ENCODE data around the gene NPAS3. TPM values are rescaled to one million over a fixed set of nuclear protein-coding genes. Genes with fewer than 3 reads are reported as not detected.

NPAS3 gene
- total and polyA plus RNA-seq, 2 of the 8 experiments (the other 6 are each of a cell fraction or from before 2014, with no cell fraction given): 0.11 to 0.60 TPM

GRCh38 chr14:33588771-33589170 is 650.1 kb downstream of the NPAS3 start:
- no peak overlapping the region for H4K91ac ChIP-seq (replicated peaks; ENCODE audit: insufficient read length, low read length)
- no peak overlapping the region for H2BK15ac ChIP-seq (ENCODE audit: low read length)
- no peak overlapping the region for H2BK120ac ChIP-seq (replicated peaks; ENCODE audit: low read depth, low read length)
- no peak overlapping the region for H4K8ac ChIP-seq (ENCODE audit: extremely low read depth, insufficient read depth, low read length)
- no peak overlapping the region for H3K23ac ChIP-seq (ENCODE audit: insufficient read length)
- H3K4me2 ChIP-seq (ENCODE audit: insufficient read depth in 1 of 2, low read depth in 2 of 2, low read length in 2 of 2): no peak overlapping the region
- no peak overlapping the region for H3K27ac ChIP-seq (ENCODE audit: low read depth, low read length)
- H3K27me3 ChIP-seq (replicated peaks in 1 of 4; ENCODE audit: control insufficient read depth in 3 of 4, extremely low read depth in 1 of 4, insufficient read depth in 3 of 4, low read length in 3 of 4): no peaks in the 10 kb centered on the region
- FAIRE-seq (no peak), DNase-seq (ENCODE audit: low read depth in 1 of 2, low spot score in 2 of 2) (no peak)
- no peak overlapping the region for H3K14ac ChIP-seq (ENCODE audit: insufficient read length)
- no peak overlapping the region for H4K5ac ChIP-seq (ENCODE audit: insufficient read length, low read depth, low read length)
- H3K4ac ChIP-seq (replicated peaks; ENCODE audit: insufficient read length, low read depth, low read length): no peak overlapping the region
- no peaks in the 10 kb centered on the region for H3K79me1 ChIP-seq (ENCODE audit: low read depth, low read length)
- no peaks in the 10 kb centered on the region for H4K20me1 ChIP-seq (replicated peaks in 1 of 2; ENCODE audit: control insufficient read depth in 1 of 2, insufficient read depth in 2 of 2, low read length in 2 of 2)
- H3K23me2 ChIP-seq (ENCODE audit: low read depth, low read length): no peaks in the 10 kb centered on the region
- no peaks in the 10 kb centered on the region for H3K9me3 ChIP-seq (ENCODE audit: insufficient read depth in 2 of 2, low read depth in 1 of 2, low read length in 1 of 2)
- no peak overlapping the region for H3K18ac ChIP-seq (ENCODE audit: extremely low read depth, low read length)
- no peak overlapping the region for H3K56ac ChIP-seq (replicated peaks; ENCODE audit: insufficient read length, low read depth, low read length)
- no peak overlapping the region for H2BK5ac ChIP-seq (ENCODE audit: low read depth, low read length)
- 90% methylated on average over 4 of the region's 4 CpGs; no CpG with 5 or more reads in 1 of the 2 experiments for WGBS, 2 experiments (ENCODE audit: extremely low coverage in 1 of 2, insufficient coverage in 1 of 2, insufficient read length in 1 of 2, insufficient replicate concordance in 2 of 2, low coverage in 1 of 2, low lambda C conversion rate in 2 of 2, missing lambda C conversion rate in 1 of 2)
- H2AK5ac ChIP-seq (ENCODE audit: low read depth, low read length): no peak overlapping the region
- ChIA-PET CTCF (ENCODE audit: partially characterized antibody) (interaction anchor here (0.6 kb wide), 1 partner anchor 87 kb away, joined by 4 read pairs; no protein-coding TSS in a partner anchor), POLR2A (ENCODE audit: partially characterized antibody) (interaction anchor here (0.7 kb wide), 1 partner anchor 14 kb away, joined by 3 read pairs; no protein-coding TSS in a partner anchor)
- no peak overlapping the region for H2BK20ac ChIP-seq (ENCODE audit: low read length)
- H3K36me3 ChIP-seq (ENCODE audit: control insufficient read depth in 2 of 4, insufficient read depth in 4 of 4, low read length in 3 of 4): no peaks in the 10 kb centered on the region
- H3K4me1 ChIP-seq (replicated peaks in 1 of 4; ENCODE audit: control insufficient read depth in 3 of 4, insufficient read depth in 4 of 4, low read length in 3 of 4): peaks cover 0 to 3% (median 0%) of the 10 kb centered on the region in 4 experiments; a peak in 1 of 7 replicates
- no peak overlapping the region for H2BK12ac ChIP-seq (ENCODE audit: low read depth, low read length)
- no peak overlapping the region for H2AFZ ChIP-seq (ENCODE audit: low read length)
- no peaks in the 10 kb centered on the region for H3K79me2 ChIP-seq (ENCODE audit: control insufficient read depth in 1 of 2, insufficient read depth in 2 of 2, low read length in 2 of 2)
- no peak overlapping the region for H3K4me3 ChIP-seq (ENCODE audit: extremely low read depth in 1 of 4, insufficient read depth in 2 of 4, low read depth in 3 of 4, low read length in 4 of 4)
- no peak overlapping the region for H3K9ac ChIP-seq (replicated peaks in 1 of 4; ENCODE audit: extremely low read depth in 1 of 4, low read depth in 3 of 4, low read length in 3 of 4)
- TF ChIP-seq CREB1 (IDR thresholded peaks at IDR 0.05) (no peak), KDM1A (IDR thresholded peaks at IDR 0.05; ENCODE audit: borderline replicate concordance, low read length) (no peak), CHD1 (IDR thresholded peaks at IDR 0.05; ENCODE audit: low read depth, low read length) (no peak), HDAC6 (IDR thresholded peaks at IDR 0.05; ENCODE audit: low read depth, low read length) (no peak), RAD21 (IDR thresholded peaks at IDR 0.05 in 1 of 2, conservative IDR thresholded peaks at IDR 0.05 in 1 of 2; ENCODE audit: low read depth in 2 of 2, low read length in 2 of 2) (no peak), NRF1 (IDR thresholded peaks at IDR 0.05; ENCODE audit: low read depth, low read length) (no peak), CBX5 (IDR thresholded peaks at IDR 0.05; ENCODE audit: low read depth, low read length) (no peak), POLR2A (IDR thresholded peaks at IDR 0.05; ENCODE audit: control extremely low read depth in 1 of 2, low read depth in 2 of 2, low read length in 2 of 2) (no peak), PHF8 (conservative IDR thresholded peaks at IDR 0.05; ENCODE audit: low read depth, low read length) (no peak), SIX5 (IDR thresholded peaks at IDR 0.05; ENCODE audit: low read depth, low read length) (no peak), CEBPB (IDR thresholded peaks at IDR 0.05; ENCODE audit: low read depth, low read length) (no peak), SIRT6 (IDR thresholded peaks at IDR 0.05; ENCODE audit: low read length) (no peak), RXRA (IDR thresholded peaks at IDR 0.05; ENCODE audit: insufficient read depth, low read depth, low read length) (no peak), CBX8 (IDR thresholded peaks at IDR 0.05; ENCODE audit: borderline replicate concordance, low read depth, low read length) (no peak)
- TF ChIP-seq, protein P1, sequence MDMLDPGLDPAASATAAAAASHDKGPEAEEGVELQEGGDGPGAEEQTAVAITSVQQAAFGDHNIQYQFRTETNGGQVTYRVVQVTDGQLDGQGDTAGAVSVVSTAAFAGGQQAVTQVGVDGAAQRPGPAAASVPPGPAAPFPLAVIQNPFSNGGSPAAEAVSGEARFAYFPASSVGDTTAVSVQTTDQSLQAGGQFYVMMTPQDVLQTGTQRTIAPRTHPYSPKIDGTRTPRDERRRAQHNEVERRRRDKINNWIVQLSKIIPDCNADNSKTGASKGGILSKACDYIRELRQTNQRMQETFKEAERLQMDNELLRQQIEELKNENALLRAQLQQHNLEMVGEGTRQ (IDR thresholded peaks at IDR 0.05; ENCODE audit: low read length): no peak

Measured in H1 (cell line).